Body of pancreas (tissue), 4 donors: Measurements from ENCODE around the gene NUP62.

ENCODE experiments used
- CTCF ChIP-seq, 7 experiments: fragments of 450-650 bp in 4 of 7; fragments of 200-600 bp in 3 of 7; sonication (generic) in 3 of 7; IDR thresholded peaks; one replicate each; pipeline ENCODE4 v1.5.1; 2016 to 2019; ENCODE audit warnings: antibody characterized with exemption in 7 of 7
- POLR2A ChIP-seq, 3 donors: fragments of 450-650 bp; IDR thresholded peaks; one replicate each; pipeline ENCODE4 v1.6.1; 2016; ENCODE audit warnings: antibody characterized with exemption in 3 of 3, mild to moderate bottlenecking in 2 of 3

- TF ChIP-seq CTCF (IDR thresholded peaks at IDR 0.05) (no peak), POLR2A (IDR thresholded peaks at IDR 0.05) (no peak)
Measured at GRCh38 chr19:49932041-49932451, 2.7 kb upstream of the NUP62 start.
